GM18519 (cell line): ENCODE measurements around the gene IFNA14.
A peak's percentile ranks its signal among the peaks of the same experiment; 100 is the strongest.
"Not testable (repeated sequence)": the region's sequence is repeated elsewhere in the genome, so short reads cannot be mapped to it uniquely, and the experiment has no call there.

Source experiments
- ATAC-seq: cut with Tn5 transposase; IDR thresholded peaks from one replicate; pipeline ENCODE4 v1.9.1; 2021; ENCODE audit warnings: mild to moderate bottlenecking, moderate library complexity; ENCODE audit not compliant: unreplicated experiment, low FRiP score

IFNA14 gene

GRCh38 chr9:21217211-21217610 lies 22.6 kb downstream of the IFNA14 start, which contains the start of gene IFNA16:
Gene IFNA16, minus strand, starts transcription at chr9:21217311. Its CDS starts 6 bp downstream, at chr9:21217305.
- ATAC-seq, result not testable (repeated sequence)

GRCh38 chr9:21213411-21214326 lies 26.1 kb downstream of the IFNA14 start:
- ATAC-seq, result peak; percentile 79

GRCh38 chr9:21212160-21212559 lies 27.6 kb downstream of the IFNA14 start:
- not testable (repeated sequence) for ATAC-seq

- ATAC-seq, result not testable (repeated sequence)
Observed at GRCh38 chr9:21210782-21211181, 29.0 kb downstream of the IFNA14 start.

GRCh38 chr9:21210311-21210710 lies 29.5 kb downstream of the IFNA14 start:
- no peak for ATAC-seq

- not testable (repeated sequence) for ATAC-seq
Observed at GRCh38 chr9:21207043-21207442, 32.8 kb downstream of the IFNA14 start, which contains the start of gene IFNA10. Gene IFNA10, minus strand, starts transcription at chr9:21207143. Its CDS starts 46 bp downstream, at chr9:21207097.

- no peak for ATAC-seq
Observed at GRCh38 chr9:21205204-21205603, 34.6 kb downstream of the IFNA14 start.

GRCh38 chr9:21202105-21202504 lies 37.7 kb downstream of the IFNA14 start, which contains the start of gene IFNA7:
Gene IFNA7, minus strand, starts transcription at chr9:21202205. Its CDS starts 40 bp downstream, at chr9:21202165.
- ATAC-seq, result not testable (repeated sequence)

- peak; percentile 82 for ATAC-seq
Observed at GRCh38 chr9:21194867-21195776, 44.7 kb downstream of the IFNA14 start.
